ENCODE results near the gene NLRP4.
A peak's percentile ranks its signal among the peaks of the same experiment; 100 is the strongest.

NLRP4 gene, protein sequence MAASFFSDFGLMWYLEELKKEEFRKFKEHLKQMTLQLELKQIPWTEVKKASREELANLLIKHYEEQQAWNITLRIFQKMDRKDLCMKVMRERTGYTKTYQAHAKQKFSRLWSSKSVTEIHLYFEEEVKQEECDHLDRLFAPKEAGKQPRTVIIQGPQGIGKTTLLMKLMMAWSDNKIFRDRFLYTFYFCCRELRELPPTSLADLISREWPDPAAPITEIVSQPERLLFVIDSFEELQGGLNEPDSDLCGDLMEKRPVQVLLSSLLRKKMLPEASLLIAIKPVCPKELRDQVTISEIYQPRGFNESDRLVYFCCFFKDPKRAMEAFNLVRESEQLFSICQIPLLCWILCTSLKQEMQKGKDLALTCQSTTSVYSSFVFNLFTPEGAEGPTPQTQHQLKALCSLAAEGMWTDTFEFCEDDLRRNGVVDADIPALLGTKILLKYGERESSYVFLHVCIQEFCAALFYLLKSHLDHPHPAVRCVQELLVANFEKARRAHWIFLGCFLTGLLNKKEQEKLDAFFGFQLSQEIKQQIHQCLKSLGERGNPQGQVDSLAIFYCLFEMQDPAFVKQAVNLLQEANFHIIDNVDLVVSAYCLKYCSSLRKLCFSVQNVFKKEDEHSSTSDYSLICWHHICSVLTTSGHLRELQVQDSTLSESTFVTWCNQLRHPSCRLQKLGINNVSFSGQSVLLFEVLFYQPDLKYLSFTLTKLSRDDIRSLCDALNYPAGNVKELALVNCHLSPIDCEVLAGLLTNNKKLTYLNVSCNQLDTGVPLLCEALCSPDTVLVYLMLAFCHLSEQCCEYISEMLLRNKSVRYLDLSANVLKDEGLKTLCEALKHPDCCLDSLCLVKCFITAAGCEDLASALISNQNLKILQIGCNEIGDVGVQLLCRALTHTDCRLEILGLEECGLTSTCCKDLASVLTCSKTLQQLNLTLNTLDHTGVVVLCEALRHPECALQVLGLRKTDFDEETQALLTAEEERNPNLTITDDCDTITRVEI

DNA sequence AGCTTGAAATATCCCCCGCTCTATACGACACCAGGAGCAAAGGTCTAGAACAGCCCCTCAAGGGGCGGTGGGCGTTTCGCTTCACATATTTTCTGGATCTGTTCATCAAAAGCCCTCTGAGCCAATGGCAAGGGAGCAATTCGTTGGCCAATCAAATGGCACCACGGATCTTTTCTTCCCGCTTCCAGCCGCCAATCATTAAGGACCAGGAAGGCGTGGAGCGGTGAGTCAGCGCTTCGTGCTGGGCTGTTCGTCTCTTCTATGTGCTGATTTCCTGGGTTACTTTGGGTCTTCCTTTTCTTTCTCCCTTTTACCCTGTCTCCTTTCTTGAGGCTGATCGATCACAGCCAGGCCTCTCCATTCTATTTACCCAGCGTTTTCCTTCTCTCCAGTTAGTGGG lies at the start of gene NLRP4:
NLRP4 (plus strand) TSS at position 201 of the 400 bp plus-strand sequence. CDS start 15,541 bp downstream, outside the sequence.
- no peak for DNase-seq

DNA sequence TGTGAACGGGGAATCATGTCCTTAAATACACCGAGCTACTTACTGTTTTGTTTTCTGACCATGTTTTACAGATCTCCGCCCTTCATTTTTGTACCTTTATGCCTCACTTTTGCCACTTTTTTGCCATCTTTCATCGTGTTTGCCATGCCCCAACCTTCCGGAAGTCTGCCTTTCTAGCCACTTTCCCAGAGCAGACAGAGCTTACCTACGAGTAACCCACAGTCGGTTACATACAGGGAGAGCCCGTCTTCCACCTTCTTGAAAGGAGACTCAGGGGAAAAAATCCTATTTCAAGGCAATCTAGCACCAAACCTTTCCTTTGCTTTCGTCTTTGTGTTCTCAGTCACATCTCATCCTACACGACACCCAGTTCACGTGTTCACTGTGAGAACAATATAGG lies 41.3 kb upstream of the NLRP4 start:
- DNase-seq, result no peak

DNA sequence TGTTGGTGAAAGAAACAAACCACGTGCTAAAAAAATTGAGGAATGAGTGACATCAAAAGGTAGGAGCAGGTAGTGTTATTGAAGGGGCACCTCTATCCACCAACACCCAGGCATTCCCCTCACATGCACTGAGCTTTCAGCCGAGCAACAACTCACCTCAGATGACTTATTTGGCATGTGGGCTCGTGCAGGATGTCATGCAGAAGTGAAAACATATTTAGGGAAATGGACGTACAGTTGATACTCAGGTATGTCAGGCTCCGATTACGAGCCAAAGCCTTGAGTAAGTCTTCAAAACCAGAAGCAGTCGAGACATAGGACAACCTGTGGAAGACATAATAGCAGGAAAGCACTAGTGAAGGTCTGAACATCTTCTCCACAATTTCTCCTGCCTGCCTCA lies 34.9 kb upstream of the NLRP4 start:
- no peak for DNase-seq

DNA sequence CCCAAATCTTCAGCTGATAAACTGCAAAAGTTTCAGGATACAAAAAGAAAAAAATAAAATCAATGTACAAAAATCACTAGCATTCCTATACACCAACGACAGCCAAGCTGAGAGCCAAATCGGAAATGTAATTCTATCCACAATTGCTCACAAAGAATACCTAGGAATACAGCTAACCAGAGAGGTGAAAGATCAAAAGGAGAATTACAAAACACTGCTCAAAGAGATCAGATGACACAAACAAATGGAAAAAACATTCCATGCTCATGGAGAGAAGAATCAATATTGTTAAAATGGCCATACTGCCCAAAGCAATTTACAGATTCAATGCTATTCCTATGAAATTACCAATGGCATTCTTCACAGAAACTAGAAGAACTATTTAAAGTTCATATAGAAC lies 34.1 kb upstream of the NLRP4 start:
- DNase-seq, result no peak

DNA sequence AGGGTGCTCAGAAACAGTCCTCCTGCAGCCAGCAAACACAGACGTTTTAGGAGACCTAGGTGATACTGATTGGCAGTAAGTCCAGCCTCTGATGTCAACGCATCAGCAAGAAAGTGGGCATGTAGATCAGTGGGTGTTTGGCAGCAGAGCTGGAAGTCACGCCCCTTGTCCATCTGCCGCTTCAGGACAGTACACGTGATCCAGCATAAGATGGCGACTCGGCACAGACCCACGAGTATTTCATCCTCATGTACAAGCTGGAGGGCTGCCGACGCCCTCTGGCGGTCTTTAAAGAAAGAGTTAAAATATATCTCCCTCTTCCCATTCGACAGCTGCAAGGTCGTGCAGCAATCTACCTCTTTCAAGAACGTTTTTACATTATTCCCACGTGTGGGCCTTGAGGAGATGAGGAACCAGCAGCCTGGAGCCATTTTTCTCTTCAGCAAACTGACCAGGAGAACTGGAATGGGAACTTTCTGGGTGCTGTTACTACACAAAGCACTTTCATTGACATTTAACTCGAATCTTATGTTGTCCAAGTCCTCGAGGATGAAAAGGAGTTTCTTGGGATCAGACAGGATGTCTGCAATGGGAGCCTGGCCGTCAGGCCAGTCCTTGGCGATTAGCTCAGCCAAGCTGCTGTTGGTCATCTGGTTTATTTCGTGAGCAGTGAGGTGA lies 26.8 kb upstream of the NLRP4 start:
- DNase-seq, result peak; percentile 95

DNA sequence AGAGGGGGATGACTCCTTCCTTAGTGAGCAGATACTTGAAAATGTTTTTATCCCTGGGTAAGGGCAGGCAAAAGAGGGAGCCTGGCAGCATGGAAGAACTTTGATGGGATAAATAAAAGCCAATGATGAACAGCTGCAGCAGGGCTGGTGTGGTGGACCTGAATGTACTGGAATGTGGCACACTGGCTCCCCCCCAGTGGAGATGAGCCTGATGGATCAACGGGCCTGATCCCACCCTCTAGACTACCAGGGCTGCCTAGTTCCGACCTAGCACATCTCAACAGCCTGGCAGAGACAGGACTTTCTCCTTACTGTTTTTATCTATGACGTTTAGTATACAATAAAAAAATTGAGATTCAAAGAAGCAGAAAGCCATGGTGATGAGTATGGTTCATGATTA lies 25.0 kb upstream of the NLRP4 start:
- no peak for DNase-seq

DNA sequence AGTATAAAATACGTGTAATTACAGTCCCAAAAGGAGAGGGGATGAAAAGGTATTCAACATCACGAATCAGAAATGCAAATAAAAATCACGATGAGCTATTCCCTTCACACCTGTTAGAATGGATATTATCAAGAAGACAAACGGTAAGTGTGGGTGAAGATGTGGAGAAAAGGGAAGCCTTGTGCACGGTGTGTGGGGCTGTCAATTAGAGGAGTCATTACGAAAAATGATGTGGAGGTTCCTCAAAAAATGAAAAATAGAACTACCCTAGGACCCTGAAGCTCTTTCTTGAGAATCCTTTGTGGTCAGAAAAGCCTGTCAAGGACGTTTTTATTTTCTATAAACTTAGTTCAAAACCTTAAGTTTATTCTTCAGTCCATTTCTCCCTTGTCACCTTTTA lies 23.9 kb upstream of the NLRP4 start:
- no peak for DNase-seq

DNA sequence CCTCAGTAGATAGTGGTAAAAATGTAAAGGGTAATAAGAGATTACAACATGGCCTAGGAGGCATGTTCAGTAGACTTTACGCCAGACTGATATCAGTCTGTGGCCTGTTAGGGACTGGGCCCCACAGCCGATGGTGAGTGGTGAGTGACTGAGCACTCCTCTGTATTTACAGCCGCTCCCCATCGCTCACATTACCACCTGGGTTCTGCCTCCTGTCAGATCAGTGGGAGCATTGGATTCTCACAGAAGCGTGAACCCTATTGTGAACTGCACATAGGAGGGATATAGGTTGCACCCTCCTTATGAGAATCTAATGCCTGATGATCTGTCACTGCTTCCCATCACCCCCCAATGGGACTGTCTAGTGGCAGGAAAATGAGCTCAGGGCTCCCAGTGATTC lies 22.4 kb upstream of the NLRP4 start:
- DNase-seq, result no peak

DNA sequence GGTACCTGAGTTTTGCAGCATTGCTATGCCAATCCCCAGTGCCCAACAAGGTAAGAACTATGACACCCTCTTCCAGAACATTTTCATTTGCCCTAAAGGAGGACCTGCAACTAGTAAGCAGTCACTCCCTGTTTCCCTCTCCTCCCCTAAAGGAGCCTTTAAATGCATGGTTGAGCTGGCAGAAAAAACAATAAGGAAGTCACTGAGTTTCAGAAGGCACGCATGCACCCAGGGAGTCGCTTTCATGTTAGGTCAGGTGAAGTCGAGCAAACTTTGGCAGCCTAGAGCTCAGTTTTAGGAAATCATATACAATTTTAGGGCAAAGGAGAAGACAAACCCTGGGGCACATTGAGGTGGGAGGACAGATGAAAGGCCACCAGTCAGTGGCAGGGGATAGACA lies 16.3 kb upstream of the NLRP4 start:
- DNase-seq, result no peak

DNA sequence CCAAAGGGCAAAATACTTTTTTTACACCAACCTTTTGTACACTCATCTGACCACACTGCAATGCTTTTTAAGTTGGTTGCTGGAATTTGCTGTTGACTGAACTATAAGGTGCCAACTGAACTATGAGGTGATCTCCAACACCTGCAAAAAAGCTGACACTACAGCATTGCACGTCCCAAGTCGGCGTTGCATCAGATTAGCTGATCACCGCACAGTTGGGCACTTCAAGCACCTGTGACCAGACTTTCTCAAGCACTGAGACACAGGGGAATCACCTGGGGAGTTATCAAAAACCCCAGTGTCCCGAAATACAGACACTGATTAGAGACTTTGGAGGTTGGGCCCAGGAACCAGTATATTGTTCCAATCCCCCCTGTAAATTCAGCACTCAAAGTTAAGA lies 5.7 kb upstream of the NLRP4 start:
- no peak for DNase-seq

DNA sequence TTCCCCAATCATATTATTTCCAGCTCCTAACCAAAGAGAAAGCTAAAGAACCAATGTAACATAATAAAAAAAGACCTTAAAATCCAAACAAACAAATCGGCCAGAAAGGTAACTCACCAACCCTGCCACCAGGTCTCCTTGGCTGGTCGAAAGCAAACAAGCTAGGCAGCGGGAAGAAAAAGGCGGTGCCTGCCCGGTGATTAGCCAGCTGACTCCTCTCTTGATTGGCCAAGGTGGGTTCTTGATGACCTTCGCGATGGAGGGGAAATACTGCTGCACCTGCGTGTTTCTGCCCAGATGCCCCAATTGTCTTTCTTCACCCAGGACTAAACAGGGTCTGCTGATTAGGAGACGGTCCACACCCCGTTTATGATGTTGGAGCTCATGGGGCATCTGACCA lies 4.5 kb upstream of the NLRP4 start, which contains the start of gene NLRP11:
NLRP11 (minus strand) TSS at position 154 of the 400 bp plus-strand sequence. CDS start 13,825 bp downstream, outside the sequence.
- no peak for DNase-seq

DNA sequence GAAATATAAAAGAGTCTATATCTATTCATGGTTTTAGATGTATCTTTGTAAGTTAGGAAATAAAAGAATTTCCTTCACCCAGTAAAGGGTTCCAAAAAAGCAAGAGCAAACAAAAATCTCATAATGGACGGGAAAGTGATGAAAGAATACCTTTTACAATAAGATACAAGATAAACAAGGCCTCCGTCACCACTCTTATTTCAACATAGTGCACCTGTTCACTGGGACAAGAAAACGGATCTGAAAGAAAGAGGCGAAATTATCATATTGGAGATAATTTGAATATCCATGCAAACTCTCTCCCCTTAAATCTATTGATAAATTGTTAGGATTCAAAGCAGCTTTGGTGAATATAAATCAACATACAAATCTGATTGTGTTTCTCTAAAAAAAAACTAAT lies 3.7 kb upstream of the NLRP4 start:
- DNase-seq, result no peak

DNA sequence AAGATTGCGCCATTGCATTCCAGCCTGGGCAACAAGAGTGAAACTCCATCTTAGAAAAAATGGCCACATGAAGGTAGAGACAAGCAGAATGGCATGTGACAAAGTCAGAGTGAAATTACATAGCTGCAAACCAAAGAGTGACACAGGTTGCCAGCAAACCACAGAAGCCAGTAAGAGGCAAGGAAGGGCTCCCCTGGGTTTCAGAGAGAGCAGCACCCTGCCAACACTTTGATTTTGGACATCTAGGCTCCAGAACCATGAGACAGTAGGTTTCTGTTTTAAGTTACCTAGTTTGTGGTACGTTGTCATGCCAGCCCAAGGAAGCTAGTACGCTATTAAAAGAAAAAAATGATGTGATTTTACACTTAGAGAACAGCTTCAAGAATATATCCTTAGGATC lies 1.9 kb downstream of the NLRP4 start:
- DNase-seq, result no peak

DNA sequence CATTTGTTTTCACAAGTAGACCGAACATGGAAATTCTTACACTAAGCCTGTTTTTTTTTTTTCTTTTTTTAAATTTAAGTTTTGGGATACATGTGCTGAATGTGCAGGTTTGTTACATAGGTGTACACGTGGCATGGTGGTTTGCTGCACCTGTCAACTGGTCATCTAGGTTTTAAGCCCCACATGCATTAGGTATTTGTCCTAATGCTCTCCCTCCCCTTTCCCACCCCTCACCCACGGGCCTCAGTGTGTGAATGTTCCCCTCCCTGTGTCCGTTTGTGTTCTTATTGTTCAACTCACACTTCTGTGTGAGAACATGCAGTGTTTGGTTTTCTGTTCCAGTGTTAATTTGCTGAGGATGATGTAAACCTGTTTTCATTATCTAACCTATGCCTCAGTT lies 2.6 kb downstream of the NLRP4 start:
- DNase-seq, result no peak

DNA sequence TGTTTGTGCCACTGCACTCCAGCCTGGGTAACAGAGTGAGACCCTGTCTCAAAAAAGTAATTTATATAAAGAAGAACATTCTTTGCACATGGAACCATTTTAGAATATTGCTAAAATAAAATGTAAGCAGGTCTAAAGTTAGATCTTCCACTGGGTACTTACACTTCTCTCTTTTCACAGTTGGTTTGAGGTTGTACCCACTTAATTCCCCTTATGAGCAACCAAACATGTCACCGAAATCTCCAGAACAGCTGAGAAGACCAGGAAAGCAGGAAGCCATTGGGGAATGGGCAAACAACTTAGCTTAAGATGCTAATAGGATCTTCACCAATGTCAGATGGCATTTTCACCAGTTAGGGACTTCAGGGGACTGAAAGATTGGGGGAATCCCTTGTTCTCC lies 18.8 kb downstream of the NLRP4 start:
- DNase-seq, result no peak

DNA sequence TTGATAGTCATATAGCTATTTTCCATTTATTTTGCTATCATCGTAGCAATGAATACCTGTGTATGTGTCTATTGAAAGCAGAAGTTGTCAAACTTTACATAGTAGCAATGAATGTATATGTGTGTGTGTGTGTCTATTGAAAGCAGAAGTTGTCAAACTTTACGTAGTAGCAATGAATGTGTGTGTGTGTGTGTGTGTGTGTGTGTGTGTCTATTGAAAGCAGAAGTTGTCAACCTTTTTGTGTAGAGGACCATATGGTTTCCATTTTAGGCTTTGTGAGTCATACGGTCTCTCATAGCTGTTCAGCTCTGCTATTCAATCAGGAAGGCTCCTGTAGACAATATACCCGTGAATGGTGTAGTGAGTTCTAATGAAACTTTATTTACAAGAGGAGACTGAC lies 20.8 kb downstream of the NLRP4 start:
- no peak for DNase-seq

DNA sequence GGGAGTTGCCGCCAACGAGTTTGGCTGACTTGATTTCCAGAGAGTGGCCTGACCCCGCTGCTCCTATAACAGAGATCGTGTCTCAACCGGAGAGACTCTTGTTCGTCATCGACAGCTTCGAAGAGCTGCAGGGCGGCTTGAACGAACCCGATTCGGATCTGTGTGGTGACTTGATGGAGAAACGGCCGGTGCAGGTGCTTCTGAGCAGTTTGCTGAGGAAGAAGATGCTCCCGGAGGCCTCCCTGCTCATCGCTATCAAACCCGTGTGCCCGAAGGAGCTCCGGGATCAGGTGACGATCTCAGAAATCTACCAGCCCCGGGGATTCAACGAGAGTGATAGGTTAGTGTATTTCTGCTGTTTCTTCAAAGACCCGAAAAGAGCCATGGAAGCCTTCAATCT lies 21.6 kb downstream of the NLRP4 start:
- DNase-seq, result no peak

DNA sequence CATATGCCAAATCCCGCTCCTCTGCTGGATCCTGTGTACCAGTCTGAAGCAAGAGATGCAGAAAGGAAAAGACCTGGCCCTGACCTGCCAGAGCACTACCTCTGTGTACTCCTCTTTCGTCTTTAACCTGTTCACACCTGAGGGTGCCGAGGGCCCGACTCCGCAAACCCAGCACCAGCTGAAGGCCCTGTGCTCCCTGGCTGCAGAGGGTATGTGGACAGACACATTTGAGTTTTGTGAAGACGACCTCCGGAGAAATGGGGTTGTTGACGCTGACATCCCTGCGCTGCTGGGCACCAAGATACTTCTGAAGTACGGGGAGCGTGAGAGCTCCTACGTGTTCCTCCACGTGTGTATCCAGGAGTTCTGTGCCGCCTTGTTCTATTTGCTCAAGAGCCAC lies 22.1 kb downstream of the NLRP4 start:
- DNase-seq, result no peak

DNA sequence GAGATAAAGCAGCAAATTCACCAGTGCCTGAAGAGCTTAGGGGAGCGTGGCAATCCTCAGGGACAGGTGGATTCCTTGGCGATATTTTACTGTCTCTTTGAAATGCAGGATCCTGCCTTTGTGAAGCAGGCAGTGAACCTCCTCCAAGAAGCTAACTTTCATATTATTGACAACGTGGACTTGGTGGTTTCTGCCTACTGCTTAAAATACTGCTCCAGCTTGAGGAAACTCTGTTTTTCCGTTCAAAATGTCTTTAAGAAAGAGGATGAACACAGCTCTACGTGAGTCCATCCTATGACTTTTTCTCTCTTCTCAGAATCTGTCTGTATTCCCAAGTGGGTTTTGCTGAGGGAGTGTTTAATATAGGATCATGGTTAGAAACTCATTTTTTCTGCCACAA lies 22.6 kb downstream of the NLRP4 start:
- DNase-seq, result no peak

DNA sequence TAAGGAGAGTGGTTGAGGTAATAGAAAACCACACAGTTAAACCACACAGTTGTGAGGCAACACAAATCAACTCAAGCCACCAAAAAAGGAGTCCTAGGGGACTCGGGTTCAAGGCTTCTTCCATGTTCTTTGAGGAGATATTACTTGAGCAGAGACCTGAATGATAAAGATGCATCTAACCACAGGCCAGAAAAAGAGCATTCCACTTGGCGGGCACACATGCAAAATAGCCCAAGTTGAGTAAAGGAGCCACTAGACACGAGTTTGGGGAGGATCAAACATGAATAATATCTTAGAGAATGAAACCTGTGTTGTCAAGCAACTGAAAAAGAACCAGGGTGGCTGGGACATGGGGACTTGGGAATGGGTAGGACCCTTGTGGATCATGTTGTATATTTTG lies 30.2 kb downstream of the NLRP4 start:
- DNase-seq, result no peak

DNA sequence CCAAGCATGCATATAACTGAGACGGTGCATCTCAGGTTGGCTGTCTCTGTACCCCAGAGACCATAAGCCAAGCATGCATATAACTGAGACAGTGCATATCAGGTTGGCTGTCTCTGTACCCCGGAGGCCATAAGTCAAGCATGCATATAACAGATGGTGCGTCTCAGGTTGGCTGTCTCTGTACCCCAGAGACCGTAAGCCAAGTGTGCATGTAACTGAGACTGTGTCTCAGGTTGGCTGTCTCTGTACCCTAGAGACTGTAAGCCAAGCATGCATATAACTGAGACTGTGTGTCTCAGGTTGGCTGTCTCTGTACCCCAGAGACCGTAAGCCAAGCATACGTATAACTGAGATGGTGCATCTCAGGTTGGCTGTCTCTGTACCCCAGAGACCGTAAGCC lies 30.8 kb downstream of the NLRP4 start:
- DNase-seq, result no peak

DNA sequence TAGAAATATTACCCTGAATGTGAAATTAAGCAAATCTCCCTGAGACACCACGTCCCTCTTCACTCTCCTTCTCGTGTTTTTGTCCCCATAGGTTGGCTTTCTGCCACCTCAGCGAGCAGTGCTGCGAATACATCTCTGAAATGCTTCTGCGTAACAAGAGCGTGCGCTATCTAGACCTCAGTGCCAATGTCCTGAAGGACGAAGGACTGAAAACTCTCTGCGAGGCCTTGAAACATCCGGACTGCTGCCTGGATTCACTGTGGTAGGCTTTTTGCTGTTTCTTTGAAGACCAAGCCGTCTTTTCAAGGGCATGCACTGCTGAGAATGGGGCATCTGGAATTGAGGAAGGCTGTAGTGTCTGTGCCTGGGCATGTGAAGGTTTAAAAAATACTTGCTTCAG lies 34.4 kb downstream of the NLRP4 start:
- DNase-seq, result no peak

DNA sequence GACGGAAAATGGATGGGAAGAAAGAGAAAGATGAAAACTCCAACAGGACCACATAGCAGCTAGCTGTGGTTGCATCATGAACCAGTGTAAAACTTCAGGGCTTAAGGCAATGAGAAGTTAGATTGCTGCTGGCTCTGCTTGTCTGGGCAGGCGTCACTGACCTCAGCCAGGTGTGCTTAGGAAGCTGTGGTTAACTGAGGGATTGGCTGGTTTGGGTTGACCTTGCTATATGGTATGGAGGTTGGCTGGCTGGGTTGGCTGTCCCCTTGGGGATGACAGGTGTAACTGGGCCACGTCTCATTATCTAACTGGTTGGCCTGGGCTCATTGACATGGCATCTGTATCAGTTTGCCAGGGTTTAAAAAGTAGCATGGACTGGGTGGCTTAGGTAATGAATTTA lies 40.9 kb downstream of the NLRP4 start:
- DNase-seq, result no peak

Data from SHP77 treated with DMSO at 0.1 percent for 48 hours (cell line).